Fibroblast of pulmonary artery (primary cell): ENCODE data around the gene MTMR3.
A peak's percentile ranks its signal among the peaks of the same experiment; 100 is the strongest.

Experiments used
- DNase-seq: peaks from one replicate; pipeline ENCODE4 v3.0.0-alpha.2; 2010; ENCODE audit warnings: low read depth
- H3K4me3 ChIP-seq: replicated peaks from 2 replicates; pipeline ENCODE4 v1.5.1; 2011; ENCODE audit warnings: low read depth, mild to moderate bottlenecking, control low read depth, low read length, moderate library complexity
- TF ChIP-seq, protein P1 (sequence below): IDR thresholded peaks from 2 replicates; pipeline ENCODE4 v1.5.1; 2011; ENCODE audit warnings: mild to moderate bottlenecking, control low read depth, low read length, inconsistent platforms; ENCODE audit errors: missing control alignments

Gene MTMR3

DNA sequence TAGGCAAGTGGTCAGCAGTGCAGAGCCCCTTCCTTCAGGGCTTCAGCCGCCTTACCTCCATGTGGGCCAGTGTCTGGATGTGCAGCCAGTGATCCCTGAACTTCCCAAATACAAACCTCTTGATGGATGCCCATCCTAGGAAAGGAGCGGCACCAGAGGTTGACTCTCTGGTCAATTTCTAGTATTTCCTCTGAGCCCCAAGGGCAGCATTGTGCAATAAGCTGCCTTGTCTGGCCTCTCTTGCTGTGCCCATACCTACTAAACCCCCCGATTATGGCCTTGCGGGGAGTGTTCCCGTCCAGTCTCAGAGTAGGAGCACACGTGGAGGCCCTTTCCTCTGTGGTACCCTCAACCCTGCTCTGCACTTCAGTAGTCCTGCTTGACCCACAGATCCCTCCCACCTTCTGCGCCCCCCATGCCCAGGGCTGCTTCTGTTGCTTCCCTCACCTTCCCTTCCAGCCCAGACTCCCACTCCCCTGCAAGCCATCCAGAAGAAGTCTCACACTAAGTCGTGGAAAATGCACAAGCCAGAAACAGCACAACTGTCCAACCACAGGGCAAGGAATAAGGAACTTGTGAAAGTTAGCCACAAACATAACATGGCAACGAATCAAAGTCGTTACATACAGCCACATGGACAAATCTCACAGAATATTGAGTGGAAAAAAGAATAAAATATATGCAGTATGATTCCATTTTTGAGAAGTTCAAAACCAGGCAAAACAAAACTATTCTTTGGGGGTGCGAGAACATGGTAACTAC, 157.7 kb downstream of the MTMR3 start:
- no peak overlapping the region for H3K4me3 ChIP-seq
- no peak for DNase-seq
- TF ChIP-seq, protein P1, sequence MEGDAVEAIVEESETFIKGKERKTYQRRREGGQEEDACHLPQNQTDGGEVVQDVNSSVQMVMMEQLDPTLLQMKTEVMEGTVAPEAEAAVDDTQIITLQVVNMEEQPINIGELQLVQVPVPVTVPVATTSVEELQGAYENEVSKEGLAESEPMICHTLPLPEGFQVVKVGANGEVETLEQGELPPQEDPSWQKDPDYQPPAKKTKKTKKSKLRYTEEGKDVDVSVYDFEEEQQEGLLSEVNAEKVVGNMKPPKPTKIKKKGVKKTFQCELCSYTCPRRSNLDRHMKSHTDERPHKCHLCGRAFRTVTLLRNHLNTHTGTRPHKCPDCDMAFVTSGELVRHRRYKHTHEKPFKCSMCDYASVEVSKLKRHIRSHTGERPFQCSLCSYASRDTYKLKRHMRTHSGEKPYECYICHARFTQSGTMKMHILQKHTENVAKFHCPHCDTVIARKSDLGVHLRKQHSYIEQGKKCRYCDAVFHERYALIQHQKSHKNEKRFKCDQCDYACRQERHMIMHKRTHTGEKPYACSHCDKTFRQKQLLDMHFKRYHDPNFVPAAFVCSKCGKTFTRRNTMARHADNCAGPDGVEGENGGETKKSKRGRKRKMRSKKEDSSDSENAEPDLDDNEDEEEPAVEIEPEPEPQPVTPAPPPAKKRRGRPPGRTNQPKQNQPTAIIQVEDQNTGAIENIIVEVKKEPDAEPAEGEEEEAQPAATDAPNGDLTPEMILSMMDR = no peak

DNA sequence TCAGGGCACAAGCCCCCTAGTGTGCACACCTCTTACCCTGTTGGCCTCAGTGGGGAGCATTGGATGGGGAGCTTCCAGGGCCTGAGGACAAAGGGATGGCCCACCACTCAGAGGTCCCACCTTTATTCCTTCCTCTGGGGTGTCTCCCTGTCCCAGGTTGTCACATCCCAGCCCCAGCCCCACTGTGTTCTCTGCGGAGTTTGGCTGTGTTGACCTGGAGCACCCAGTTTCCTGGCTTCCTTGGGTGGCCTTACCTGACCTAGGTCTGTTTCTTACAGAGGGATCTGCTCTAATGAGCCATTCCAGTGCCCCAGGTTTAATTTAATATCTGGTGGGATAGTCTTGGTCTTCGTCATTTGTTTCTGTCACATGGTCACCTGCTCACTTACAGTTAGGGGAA, 158.5 kb downstream of the MTMR3 start:
- no peak for DNase-seq
- TF ChIP-seq, protein P1 = no peak
- no peak overlapping the region for H3K4me3 ChIP-seq

DNA sequence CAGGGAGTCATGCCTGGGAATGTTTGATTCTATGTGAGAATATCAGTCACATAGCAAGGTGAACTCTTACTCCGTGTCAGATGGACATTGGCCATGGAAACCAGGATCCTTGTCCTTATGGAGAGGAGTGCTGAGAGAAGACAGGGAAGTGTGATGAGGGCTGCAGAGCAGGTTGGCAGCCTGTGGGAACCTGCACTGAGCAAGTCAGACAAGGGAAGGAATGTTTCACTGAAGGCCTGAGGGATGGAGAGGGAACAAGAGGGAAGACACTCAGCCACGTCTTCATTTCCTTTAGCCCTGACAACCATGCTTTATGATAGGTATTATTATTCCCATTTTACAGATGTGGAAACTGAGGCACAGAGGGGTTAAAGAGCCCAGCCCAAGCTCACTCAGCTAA, 158.9 kb downstream of the MTMR3 start:
- TF ChIP-seq, protein P1 = no peak
- H3K4me3 ChIP-seq = no peak overlapping the region
- DNase-seq = no peak

DNA sequence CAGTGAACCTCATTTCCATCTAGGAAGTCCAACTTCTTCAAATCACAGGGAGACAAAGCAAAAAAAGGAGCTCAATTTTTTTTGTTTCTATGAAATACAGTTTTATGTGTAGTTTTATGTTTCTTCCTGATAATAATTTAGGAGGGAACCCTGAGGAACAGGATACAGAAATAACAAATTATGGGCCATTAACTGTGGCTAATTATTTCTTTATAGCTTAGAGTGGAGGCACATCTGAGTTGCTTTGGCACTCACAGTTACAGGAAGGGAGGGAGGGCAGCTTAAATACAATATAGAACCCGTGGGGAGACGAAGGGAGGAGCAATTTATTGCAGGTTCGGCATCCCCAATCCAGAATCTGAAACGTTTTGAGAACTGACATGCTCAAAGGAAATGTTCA, 160.2 kb downstream of the MTMR3 start:
- TF ChIP-seq, protein P1 = no peak
- no peak overlapping the region for H3K4me3 ChIP-seq
- no peak for DNase-seq

DNA sequence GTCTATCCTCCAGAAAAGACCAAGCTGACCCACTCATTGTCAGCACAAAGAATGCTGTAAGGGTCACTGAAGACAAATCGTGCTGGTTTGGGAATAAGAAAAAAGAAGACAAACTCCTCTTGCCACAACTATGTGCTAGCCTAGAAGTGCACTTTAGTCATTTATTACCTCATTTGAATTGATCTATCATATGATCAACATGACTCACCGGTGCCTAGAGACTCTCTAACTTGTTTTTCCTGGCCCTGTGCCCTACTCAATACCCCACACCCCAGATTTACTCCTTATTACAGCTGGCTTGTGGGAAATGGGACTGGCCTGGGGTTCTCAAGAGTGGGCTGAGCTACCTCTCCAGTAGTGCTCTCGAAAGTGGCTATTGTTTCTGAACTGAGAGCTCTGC, 161.4 kb downstream of the MTMR3 start:
- TF ChIP-seq, protein P1 = no peak
- H3K4me3 ChIP-seq = no peak overlapping the region
- peak; percentile 87 for DNase-seq

DNA sequence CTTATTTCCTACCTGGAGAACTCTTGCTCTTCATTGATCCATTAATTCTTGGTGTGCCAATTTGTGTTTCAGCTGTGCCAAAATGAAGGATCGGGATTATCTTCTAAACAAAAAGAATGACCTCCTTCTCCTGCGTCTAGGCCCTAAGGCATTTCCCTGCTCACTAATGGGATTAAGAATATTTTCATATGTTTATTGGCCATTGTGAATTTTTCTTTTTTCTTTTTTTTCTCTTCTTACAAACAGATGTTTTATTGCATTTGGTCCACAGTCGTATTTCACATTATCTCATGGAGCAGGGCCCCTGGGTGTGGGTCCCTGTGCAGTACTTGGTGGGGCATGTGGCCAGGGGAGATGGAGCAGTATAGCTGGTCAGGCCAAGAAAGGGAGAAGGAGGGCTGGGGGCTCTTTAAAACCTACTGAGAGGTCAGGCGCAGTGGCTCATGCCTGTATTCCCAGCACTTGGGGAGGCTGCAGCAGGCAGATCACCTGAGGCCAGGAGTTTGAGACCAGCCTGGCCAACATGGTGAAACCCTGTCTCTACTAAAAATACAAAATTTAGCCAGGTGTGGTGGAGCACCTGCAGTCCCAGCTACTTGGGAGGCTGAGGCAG, 162.0 kb downstream of the MTMR3 start:
- no peak for DNase-seq
- H3K4me3 ChIP-seq = no peak overlapping the region
- TF ChIP-seq, protein P1 = no peak

DNA sequence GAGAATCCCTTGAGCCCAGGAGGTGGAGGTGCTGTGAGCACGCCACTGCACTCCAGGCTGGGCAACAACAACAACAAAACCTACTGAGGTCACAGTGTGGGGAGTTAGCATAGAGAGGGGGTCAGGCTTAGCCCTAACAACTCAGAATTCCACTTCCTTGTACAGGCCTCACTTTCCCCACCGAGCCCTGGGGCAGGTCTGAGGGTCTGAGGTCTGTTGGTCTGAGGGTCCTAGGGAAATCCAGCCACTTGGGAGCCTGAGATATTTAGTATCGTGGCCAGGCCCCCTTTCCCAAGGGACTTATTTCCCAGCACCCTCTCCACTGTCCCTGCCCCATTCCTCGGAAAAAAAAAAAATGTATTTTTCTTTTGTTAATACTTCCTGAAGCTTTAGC, 162.5 kb downstream of the MTMR3 start:
- TF ChIP-seq, protein P1 = no peak
- DNase-seq = no peak
- H3K4me3 ChIP-seq = no peak overlapping the region
